WTC11 (cell line): Measurements from ENCODE around the gene G6PC3. TPM values are rescaled to one million over a fixed set of nuclear protein-coding genes. Genes with fewer than 3 reads are reported as not detected.

Experiments
- ATAC-seq: fragments of 200-7000 bp; cut with Tn5 transposase; 2 replicates; pipeline ENCODE4 v1.10.0; 2021; ENCODE audit warnings: mild to moderate bottlenecking, moderate library complexity
- Bru-seq: library from RNA; stranded (reverse); fragments of 400-500 nt; gene quantifications from one replicate; lab custom pipeline; 2021; lab: Mats Ljungman, UMichigan
- CTCF ChIA-PET: fragments of 300-600 bp; sonication (Branson Sonifier 250); formaldehyde crosslinking; loops from one replicate; lab custom pipeline; 2021; ENCODE audit warnings: antibody characterized with exemption; lab: Charles Lee
- POLR2A ChIA-PET: fragments of 350-600 bp; sonication (Branson Sonifier 250); formaldehyde crosslinking; loops from one replicate; lab custom pipeline; 2021; ENCODE audit warnings: antibody characterized with exemption; lab: Charles Lee
- DNase-seq: peaks from one replicate; pipeline ENCODE4 v3.0.0; 2021; ENCODE audit warnings: low spot score
- H3K27ac Mint-ChIP-seq: 2 replicates; pipeline ENCODE4 v1.8.0; 2021; ENCODE audit warnings: mixed read lengths
- H3K27me3 Mint-ChIP-seq: 2 replicates; pipeline ENCODE4 v1.8.0; 2021; ENCODE audit warnings: low read depth, mild to moderate bottlenecking, moderate library complexity, mixed read lengths
- H3K36me3 Mint-ChIP-seq: 2 replicates; pipeline ENCODE4 v1.8.0; 2021; ENCODE audit warnings: mixed read lengths
- H3K4me1 Mint-ChIP-seq: 2 replicates; pipeline ENCODE4 v1.8.0; 2022; ENCODE audit warnings: mixed read lengths
- H3K4me3 Mint-ChIP-seq: 2 replicates; pipeline ENCODE4 v1.8.0; 2021; ENCODE audit warnings: mild to moderate bottlenecking, moderate library complexity, mixed read lengths
- H3K9me3 Mint-ChIP-seq: 2 replicates; pipeline ENCODE4 v1.8.0; 2021; ENCODE audit warnings: mixed read lengths
- CREM ChIP-seq: sonication (generic); formaldehyde crosslinking; IDR thresholded peaks from 2 replicates; pipeline ENCODE4 v1.8.1; 2022; ENCODE audit warnings: mild to moderate bottlenecking, missing genetic modification reagents, moderate library complexity
- EMX1 ChIP-seq: fragments of 250-450 bp; sonication (Bioruptor Pico); IDR thresholded peaks from 2 replicates; pipeline ENCODE4 v1.8.0; 2021; ENCODE audit warnings: mild to moderate bottlenecking
- FOXJ3 ChIP-seq: sonication (generic); formaldehyde crosslinking; IDR thresholded peaks from 2 replicates; pipeline ENCODE4 v1.9.0; 2021; ENCODE audit warnings: missing genetic modification reagents, mild to moderate bottlenecking, borderline replicate concordance
- GABPB1 ChIP-seq: sonication (generic); formaldehyde crosslinking; IDR thresholded peaks from 2 replicates; pipeline ENCODE4 v1.8.1; 2023; ENCODE audit warnings: mild to moderate bottlenecking, missing genetic modification reagents
- GRHL2 ChIP-seq: fragments of 250-450 bp; sonication (Bioruptor Pico); IDR thresholded peaks from 2 replicates; pipeline ENCODE4 v1.8.0; 2022; ENCODE audit warnings: mild to moderate bottlenecking, moderate library complexity; ENCODE audit not compliant: insufficient replicate concordance, severe bottlenecking
- IRF2 ChIP-seq: sonication (generic); formaldehyde crosslinking; IDR thresholded peaks from 2 replicates; pipeline ENCODE4 v1.8.0; 2022; ENCODE audit warnings: low read depth, missing genetic modification reagents, borderline replicate concordance
- JAZF1 ChIP-seq: fragments of 250-450 bp; sonication (Bioruptor Pico); IDR thresholded peaks from 2 replicates; pipeline ENCODE4 v1.9.0; 2021; ENCODE audit warnings: moderate library complexity, mild to moderate bottlenecking, inconsistent platforms
- MXD4 ChIP-seq: fragments of 250-450 bp; sonication (Bioruptor Pico); IDR thresholded peaks from 2 replicates; pipeline ENCODE4 v1.8.0; 2021; ENCODE audit warnings: mild to moderate bottlenecking, moderate library complexity, borderline replicate concordance
- NFATC4 ChIP-seq: fragments of 250-450 bp; sonication (Bioruptor Pico); IDR thresholded peaks from 2 replicates; pipeline ENCODE4 v1.9.0; 2021; ENCODE audit warnings: mild to moderate bottlenecking
- NFYB ChIP-seq: sonication (generic); formaldehyde crosslinking; conservative IDR thresholded peaks from 2 replicates; pipeline ENCODE4 v1.8.0; 2022; ENCODE audit warnings: low read depth, missing genetic modification reagents
- TP53 ChIP-seq: sonication (generic); formaldehyde crosslinking; IDR thresholded peaks from 2 replicates; pipeline ENCODE4 v1.8.1; 2023; ENCODE audit warnings: mild to moderate bottlenecking, missing genetic modification reagents
- ZNF416 ChIP-seq: fragments of 250-450 bp; sonication (Bioruptor Pico); IDR thresholded peaks from 2 replicates; pipeline ENCODE4 v1.9.0; 2021; ENCODE audit warnings: mild to moderate bottlenecking, inconsistent platforms
- long read RNA-seq, 3 experiments: library from RNA in 1 of 3; library from capped mRNA in 1 of 3; library from polyadenylated mRNA in 1 of 3; unstranded in 2 of 3; stranded (forward) in 1 of 3; transcript quantifications; one replicate each; pipeline ENCODE4 v2.0.0, GENCODE V29; 2021
- total RNA-seq: library from RNA; stranded (reverse); gene quantifications from 3 replicates; pipeline ENCODE4 v1.2.3, GENCODE V29; 2021
- TF ChIP-seq, protein P1 (sequence below): sonication (generic); formaldehyde crosslinking; IDR thresholded peaks from 2 replicates; pipeline ENCODE4 v1.8.0; 2023; ENCODE audit warnings: missing genetic modification reagents
- TF ChIP-seq, protein P2 (sequence below): sonication (generic); formaldehyde crosslinking; IDR thresholded peaks from 2 replicates; pipeline ENCODE4 v1.8.1; 2023; ENCODE audit warnings: mild to moderate bottlenecking, missing genetic modification reagents, borderline replicate concordance
- TF ChIP-seq, protein P3 (sequence below): fragments of 250-450 bp; sonication (Bioruptor Pico); IDR thresholded peaks from 2 replicates; pipeline ENCODE4 v1.9.0; 2021; ENCODE audit warnings: moderate library complexity, mild to moderate bottlenecking, inconsistent platforms, borderline replicate concordance
- TF ChIP-seq, protein P4 (sequence below): fragments of 250-450 bp; sonication (Bioruptor Pico); IDR thresholded peaks from 2 replicates; pipeline ENCODE4 v1.9.0; 2021; ENCODE audit warnings: mild to moderate bottlenecking
- TF ChIP-seq, protein P5 (sequence below): sonication (generic); formaldehyde crosslinking; IDR thresholded peaks from 2 replicates; pipeline ENCODE4 v1.8.0; 2022; ENCODE audit warnings: mild to moderate bottlenecking, missing genetic modification reagents
- TF ChIP-seq, protein P6 (sequence below): sonication (generic); formaldehyde crosslinking; IDR thresholded peaks from 2 replicates; pipeline ENCODE4 v1.8.0; 2022; ENCODE audit warnings: mild to moderate bottlenecking, missing genetic modification reagents
- TF ChIP-seq, protein P7 (sequence below): sonication (generic); formaldehyde crosslinking; IDR thresholded peaks from 2 replicates; pipeline ENCODE4 v1.8.1; 2022; ENCODE audit warnings: mild to moderate bottlenecking, missing genetic modification reagents, moderate library complexity, borderline replicate concordance
- TF ChIP-seq, protein P8 (sequence below): sonication (generic); formaldehyde crosslinking; IDR thresholded peaks from 2 replicates; pipeline ENCODE4 v1.8.1; 2022; ENCODE audit warnings: low read depth, mild to moderate bottlenecking, moderate library complexity, missing genetic modification reagents, borderline replicate concordance

G6PC3 gene, protein sequence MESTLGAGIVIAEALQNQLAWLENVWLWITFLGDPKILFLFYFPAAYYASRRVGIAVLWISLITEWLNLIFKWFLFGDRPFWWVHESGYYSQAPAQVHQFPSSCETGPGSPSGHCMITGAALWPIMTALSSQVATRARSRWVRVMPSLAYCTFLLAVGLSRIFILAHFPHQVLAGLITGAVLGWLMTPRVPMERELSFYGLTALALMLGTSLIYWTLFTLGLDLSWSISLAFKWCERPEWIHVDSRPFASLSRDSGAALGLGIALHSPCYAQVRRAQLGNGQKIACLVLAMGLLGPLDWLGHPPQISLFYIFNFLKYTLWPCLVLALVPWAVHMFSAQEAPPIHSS
- total RNA-seq: 121 to 122 TPM (median 121 TPM) in 3 replicates
- Bru-seq, nascent RNA: percentile 88 among the genes with signal in this experiment
- long read RNA-seq, experiment 1, transcript G6PC3-201 (6 exons, 1,533 nt): major isoform, 225 of 287 reads
- long read RNA-seq, experiment 1, transcript G6PC3-202 (6 exons, 1,572 nt): minor isoform, 30 of 287 reads
- long read RNA-seq, experiment 1, partial matches to known transcripts: 10 of 287 reads
- long read RNA-seq, experiment 1, other reads (novel, unspliced or antisense): 22 of 287 reads
- long read RNA-seq, experiment 2, transcript G6PC3-201 (6 exons, 1,533 nt): major isoform, 148 of 191 reads
- long read RNA-seq, experiment 2, partial matches to known transcripts: 13 of 191 reads
- long read RNA-seq, experiment 2, other reads (novel, unspliced or antisense): 28 of 191 reads
- long read RNA-seq, experiment 3, transcript G6PC3-201 (6 exons, 1,533 nt): major isoform, 419 of 482 reads
- long read RNA-seq, experiment 3, transcript G6PC3-202 (6 exons, 1,572 nt): minor isoform, 16 of 482 reads
- long read RNA-seq, experiment 3, partial matches to known transcripts: 2 of 482 reads
- long read RNA-seq, experiment 3, other reads (novel, unspliced or antisense): 42 of 482 reads

DNA sequence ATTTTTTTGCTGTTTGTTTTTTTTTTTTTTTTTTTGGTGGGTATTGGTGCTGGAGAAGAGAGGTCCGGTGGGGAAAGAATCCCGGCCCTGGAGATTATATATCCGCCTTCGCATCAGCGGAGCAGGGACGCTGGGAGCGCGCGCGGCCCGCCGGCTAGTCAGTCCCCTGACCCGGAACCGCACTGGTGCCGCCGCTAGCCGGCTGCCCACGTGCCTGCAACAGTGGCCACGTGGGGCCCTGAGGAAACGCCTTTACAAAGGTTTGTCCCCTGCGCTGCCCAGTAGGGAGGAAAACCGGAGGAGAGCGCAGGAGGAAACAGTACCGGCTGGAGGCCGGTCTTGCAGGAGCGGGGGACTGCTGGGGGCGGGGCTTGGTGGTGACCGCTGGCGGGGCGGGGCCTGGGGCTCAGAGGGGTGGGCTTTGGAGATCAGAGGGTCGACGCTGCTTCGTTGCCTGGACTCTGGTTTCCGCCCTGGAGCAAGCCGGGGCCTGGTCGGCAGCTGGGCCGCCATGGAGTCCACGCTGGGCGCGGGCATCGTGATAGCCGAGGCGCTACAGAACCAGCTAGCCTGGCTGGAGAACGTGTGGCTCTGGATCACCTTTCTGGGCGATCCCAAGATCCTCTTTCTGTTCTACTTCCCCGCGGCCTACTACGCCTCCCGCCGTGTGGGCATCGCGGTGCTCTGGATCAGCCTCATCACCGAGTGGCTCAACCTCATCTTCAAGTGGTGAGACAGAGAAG is at the start of gene G6PC3:
Gene G6PC3, plus strand, starts transcription at position 281 of the 743 bp plus-strand sequence. Its CDS starts 231 bp downstream, at position 512.
- H3K27me3 Mint-ChIP-seq: no peaks in the 10 kb centered on the region
- peak; percentile 98 for DNase-seq
- H3K36me3 Mint-ChIP-seq: peaks cover 11% of the 10 kb centered on the region
- CTCF ChIA-PET: interaction anchor here (0.7 to 1.9 kb wide), 6 partner anchors 16 to 98 kb away, joined by 3 to 9 read pairs (median 6); partner anchors contain the start of gene HDAC5
- peak within 1 kb of the TSS; percentile 98 for H3K27ac Mint-ChIP-seq
- POLR2A ChIA-PET: interaction anchor here (0.6 to 1.4 kb wide), 12 partner anchors 11 to 283 kb away, joined by 3 to 8 read pairs (median 4); no protein-coding TSS in a partner anchor
- peak within 1 kb of the TSS; percentile 97 for H3K4me3 Mint-ChIP-seq
- ATAC-seq: peak; percentile 89
- no peaks in the 10 kb centered on the region for H3K9me3 Mint-ChIP-seq
- peaks cover 34% of the 10 kb centered on the region for H3K4me1 Mint-ChIP-seq
- no peak for TF ChIP-seq MXD4 (CRISPR knock-in tag)
- TF ChIP-seq, protein P1, sequence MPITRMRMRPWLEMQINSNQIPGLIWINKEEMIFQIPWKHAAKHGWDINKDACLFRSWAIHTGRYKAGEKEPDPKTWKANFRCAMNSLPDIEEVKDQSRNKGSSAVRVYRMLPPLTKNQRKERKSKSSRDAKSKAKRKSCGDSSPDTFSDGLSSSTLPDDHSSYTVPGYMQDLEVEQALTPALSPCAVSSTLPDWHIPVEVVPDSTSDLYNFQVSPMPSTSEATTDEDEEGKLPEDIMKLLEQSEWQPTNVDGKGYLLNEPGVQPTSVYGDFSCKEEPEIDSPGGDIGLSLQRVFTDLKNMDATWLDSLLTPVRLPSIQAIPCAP: no peak
- TF ChIP-seq, protein P2, sequence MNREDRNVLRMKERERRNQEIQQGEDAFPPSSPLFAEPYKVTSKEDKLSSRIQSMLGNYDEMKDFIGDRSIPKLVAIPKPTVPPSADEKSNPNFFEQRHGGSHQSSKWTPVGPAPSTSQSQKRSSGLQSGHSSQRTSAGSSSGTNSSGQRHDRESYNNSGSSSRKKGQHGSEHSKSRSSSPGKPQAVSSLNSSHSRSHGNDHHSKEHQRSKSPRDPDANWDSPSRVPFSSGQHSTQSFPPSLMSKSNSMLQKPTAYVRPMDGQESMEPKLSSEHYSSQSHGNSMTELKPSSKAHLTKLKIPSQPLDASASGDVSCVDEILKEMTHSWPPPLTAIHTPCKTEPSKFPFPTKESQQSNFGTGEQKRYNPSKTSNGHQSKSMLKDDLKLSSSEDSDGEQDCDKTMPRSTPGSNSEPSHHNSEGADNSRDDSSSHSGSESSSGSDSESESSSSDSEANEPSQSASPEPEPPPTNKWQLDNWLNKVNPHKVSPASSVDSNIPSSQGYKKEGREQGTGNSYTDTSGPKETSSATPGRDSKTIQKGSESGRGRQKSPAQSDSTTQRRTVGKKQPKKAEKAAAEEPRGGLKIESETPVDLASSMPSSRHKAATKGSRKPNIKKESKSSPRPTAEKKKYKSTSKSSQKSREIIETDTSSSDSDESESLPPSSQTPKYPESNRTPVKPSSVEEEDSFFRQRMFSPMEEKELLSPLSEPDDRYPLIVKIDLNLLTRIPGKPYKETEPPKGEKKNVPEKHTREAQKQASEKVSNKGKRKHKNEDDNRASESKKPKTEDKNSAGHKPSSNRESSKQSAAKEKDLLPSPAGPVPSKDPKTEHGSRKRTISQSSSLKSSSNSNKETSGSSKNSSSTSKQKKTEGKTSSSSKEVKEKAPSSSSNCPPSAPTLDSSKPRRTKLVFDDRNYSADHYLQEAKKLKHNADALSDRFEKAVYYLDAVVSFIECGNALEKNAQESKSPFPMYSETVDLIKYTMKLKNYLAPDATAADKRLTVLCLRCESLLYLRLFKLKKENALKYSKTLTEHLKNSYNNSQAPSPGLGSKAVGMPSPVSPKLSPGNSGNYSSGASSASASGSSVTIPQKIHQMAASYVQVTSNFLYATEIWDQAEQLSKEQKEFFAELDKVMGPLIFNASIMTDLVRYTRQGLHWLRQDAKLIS (CRISPR knock-in tag): no peak
- 0 out of 2 replicates have a peak, but pooled peaks have one; percentile 55 for TF ChIP-seq ZNF416 (CRISPR knock-in tag)
- TF ChIP-seq, protein P3, sequence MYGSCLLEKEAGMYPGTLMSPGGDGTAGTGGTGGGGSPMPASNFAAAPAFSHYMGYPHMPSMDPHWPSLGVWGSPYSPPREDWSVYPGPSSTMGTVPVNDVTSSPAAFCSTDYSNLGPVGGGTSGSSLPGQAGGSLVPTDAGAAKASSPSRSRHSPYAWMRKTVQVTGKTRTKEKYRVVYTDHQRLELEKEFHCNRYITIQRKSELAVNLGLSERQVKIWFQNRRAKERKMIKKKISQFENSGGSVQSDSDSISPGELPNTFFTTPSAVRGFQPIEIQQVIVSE (CRISPR knock-in tag): no peak
- TF ChIP-seq, protein P4, sequence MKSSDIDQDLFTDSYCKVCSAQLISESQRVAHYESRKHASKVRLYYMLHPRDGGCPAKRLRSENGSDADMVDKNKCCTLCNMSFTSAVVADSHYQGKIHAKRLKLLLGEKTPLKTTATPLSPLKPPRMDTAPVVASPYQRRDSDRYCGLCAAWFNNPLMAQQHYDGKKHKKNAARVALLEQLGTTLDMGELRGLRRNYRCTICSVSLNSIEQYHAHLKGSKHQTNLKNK (CRISPR knock-in tag): no peak
- TF ChIP-seq, protein P5, sequence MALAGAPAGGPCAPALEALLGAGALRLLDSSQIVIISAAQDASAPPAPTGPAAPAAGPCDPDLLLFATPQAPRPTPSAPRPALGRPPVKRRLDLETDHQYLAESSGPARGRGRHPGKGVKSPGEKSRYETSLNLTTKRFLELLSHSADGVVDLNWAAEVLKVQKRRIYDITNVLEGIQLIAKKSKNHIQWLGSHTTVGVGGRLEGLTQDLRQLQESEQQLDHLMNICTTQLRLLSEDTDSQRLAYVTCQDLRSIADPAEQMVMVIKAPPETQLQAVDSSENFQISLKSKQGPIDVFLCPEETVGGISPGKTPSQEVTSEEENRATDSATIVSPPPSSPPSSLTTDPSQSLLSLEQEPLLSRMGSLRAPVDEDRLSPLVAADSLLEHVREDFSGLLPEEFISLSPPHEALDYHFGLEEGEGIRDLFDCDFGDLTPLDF: peak; percentile 64; the same call in 1 of the 2 replicates
- TF ChIP-seq NFYB: no peak
- no peak for TF ChIP-seq NFATC4 (CRISPR knock-in tag)
- no peak for TF ChIP-seq IRF2
- no peak for TF ChIP-seq EMX1 (CRISPR knock-in tag)
- TF ChIP-seq FOXJ3 (CRISPR knock-in tag): no peak
- TF ChIP-seq CREM (CRISPR knock-in tag): peak; percentile 39; the same call in 1 of the 2 replicates
- TF ChIP-seq JAZF1 (CRISPR knock-in tag): no peak
- TF ChIP-seq, protein P6, sequence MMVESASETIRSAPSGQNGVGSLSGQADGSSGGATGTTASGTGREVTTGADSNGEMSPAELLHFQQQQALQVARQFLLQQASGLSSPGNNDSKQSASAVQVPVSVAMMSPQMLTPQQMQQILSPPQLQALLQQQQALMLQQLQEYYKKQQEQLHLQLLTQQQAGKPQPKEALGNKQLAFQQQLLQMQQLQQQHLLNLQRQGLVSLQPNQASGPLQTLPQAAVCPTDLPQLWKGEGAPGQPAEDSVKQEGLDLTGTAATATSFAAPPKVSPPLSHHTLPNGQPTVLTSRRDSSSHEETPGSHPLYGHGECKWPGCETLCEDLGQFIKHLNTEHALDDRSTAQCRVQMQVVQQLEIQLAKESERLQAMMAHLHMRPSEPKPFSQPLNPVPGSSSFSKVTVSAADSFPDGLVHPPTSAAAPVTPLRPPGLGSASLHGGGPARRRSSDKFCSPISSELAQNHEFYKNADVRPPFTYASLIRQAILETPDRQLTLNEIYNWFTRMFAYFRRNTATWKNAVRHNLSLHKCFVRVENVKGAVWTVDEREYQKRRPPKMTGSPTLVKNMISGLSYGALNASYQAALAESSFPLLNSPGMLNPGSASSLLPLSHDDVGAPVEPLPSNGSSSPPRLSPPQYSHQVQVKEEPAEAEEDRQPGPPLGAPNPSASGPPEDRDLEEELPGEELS (CRISPR knock-in tag): no peak
- TF ChIP-seq, protein P7, sequence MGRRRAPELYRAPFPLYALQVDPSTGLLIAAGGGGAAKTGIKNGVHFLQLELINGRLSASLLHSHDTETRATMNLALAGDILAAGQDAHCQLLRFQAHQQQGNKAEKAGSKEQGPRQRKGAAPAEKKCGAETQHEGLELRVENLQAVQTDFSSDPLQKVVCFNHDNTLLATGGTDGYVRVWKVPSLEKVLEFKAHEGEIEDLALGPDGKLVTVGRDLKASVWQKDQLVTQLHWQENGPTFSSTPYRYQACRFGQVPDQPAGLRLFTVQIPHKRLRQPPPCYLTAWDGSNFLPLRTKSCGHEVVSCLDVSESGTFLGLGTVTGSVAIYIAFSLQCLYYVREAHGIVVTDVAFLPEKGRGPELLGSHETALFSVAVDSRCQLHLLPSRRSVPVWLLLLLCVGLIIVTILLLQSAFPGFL (CRISPR knock-in tag): peak; percentile 81; the same call in 1 of the 2 replicates
- TF ChIP-seq GRHL2 (CRISPR knock-in tag): no peak
- TF ChIP-seq, protein P8, sequence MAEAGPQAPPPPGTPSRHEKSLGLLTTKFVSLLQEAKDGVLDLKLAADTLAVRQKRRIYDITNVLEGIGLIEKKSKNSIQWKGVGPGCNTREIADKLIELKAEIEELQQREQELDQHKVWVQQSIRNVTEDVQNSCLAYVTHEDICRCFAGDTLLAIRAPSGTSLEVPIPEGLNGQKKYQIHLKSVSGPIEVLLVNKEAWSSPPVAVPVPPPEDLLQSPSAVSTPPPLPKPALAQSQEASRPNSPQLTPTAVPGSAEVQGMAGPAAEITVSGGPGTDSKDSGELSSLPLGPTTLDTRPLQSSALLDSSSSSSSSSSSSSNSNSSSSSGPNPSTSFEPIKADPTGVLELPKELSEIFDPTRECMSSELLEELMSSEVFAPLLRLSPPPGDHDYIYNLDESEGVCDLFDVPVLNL (CRISPR knock-in tag): no peak
- peak; percentile 93 for TF ChIP-seq GABPB1
- TF ChIP-seq TP53 (CRISPR knock-in tag): peak; percentile 65; the same call in 1 of the 2 replicates
